Activated CD4-positive, alpha-beta T cell treated with anti-CD3 and anti-CD28 coated beads, Interleukin-2, amount 10 ng/mL, durations not matched to agents 7 days and 5 days (primary cell): Measurements from ENCODE around the gene HDAC4. TPM values are rescaled to one million over a fixed set of nuclear protein-coding genes. Genes with fewer than 3 reads are reported as not detected.
A peak's percentile ranks its signal among the peaks of the same experiment; 100 is the strongest.

ENCODE experiments used
- CTCF ChIA-PET: fragments of 350-600 bp; sonication (Branson Sonifier 250); formaldehyde crosslinking; loops from one replicate; lab custom pipeline; 2021; ENCODE audit warnings: antibody characterized with exemption; lab: Charles Lee
- POLR2A ChIA-PET: fragments of 350-600 bp; sonication (Branson Sonifier 250); formaldehyde crosslinking; loops from one replicate; lab custom pipeline; 2021; ENCODE audit warnings: antibody characterized with exemption; lab: Charles Lee
- DNase-seq: peaks from one replicate; pipeline ENCODE4 v3.0.0-alpha.2; 2020
- H3K27ac Mint-ChIP-seq: one replicate; pipeline ENCODE4 v1.8.0; 2021; ENCODE audit warnings: mild to moderate bottlenecking, moderate library complexity, mixed read lengths
- H3K27me3 Mint-ChIP-seq: one replicate; pipeline ENCODE4 v1.8.0; 2021; ENCODE audit warnings: mixed read lengths
- H3K36me3 Mint-ChIP-seq: one replicate; pipeline ENCODE4 v1.8.0; 2021; ENCODE audit warnings: low read depth, mixed read lengths
- H3K4me1 Mint-ChIP-seq: one replicate; pipeline ENCODE4 v1.8.0; 2021; ENCODE audit warnings: mixed read lengths
- H3K4me3 Mint-ChIP-seq: one replicate; pipeline ENCODE4 v1.8.0; 2021; ENCODE audit warnings: mild to moderate bottlenecking, moderate library complexity, mixed read lengths
- H3K9me3 Mint-ChIP-seq: one replicate; pipeline ENCODE4 v1.8.0; 2021; ENCODE audit warnings: mixed read lengths
- total RNA-seq, 2 experiments: library from RNA; stranded (reverse); gene quantifications; one replicate each; pipeline ENCODE4 v1.2.3, GENCODE V29; 2021

HDAC4 gene
- total RNA-seq, 2 experiments from 2014 or later = 57.1 to 68.4 TPM

- Mint-ChIP-seq H3K4me3 (no peak overlapping the region), H3K4me1 (peaks cover 28% of the 10 kb centered on the region), H3K27ac (peak overlapping the region; percentile 23), H3K9me3 (no peaks in the 10 kb centered on the region), H3K36me3 (peaks cover 13% of the 10 kb centered on the region), H3K27me3 (no peaks in the 10 kb centered on the region)
- POLR2A ChIA-PET = no interaction called here
- CTCF ChIA-PET = no interaction called here
- no peak for DNase-seq
These were observed 35.6 kb downstream of the HDAC4 start for GRCh38 chr2:239365071-239365781.

GRCh38 chr2:239363946-239364637 is 36.7 kb downstream of the HDAC4 start:
- Mint-ChIP-seq H3K27ac (no peak overlapping the region), H3K9me3 (no peaks in the 10 kb centered on the region), H3K4me1 (peaks cover 26% of the 10 kb centered on the region), H3K27me3 (no peaks in the 10 kb centered on the region), H3K36me3 (peaks cover 8% of the 10 kb centered on the region), H3K4me3 (no peak overlapping the region)
- ChIA-PET POLR2A (no interaction called here), CTCF (no interaction called here)
- peak; percentile 23 for DNase-seq

DNA sequence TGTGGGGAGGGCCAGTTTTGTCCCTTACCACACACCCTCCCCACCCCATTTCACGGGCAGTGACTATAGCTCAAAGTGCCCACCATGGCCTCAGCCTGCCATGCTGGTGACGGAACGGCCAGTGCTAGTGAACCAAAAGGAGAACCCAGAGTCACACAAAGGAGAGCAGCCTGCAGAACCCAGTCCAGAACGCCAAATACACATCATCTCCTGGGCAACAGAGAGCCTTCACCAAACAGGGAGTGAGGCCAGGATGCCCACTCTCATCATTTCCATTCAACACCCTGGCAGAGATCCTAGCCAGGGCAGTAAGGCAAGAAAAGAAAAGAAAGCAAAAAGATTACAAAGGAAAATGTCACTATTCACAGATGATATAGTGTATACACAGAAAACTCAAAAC is 38.3 kb downstream of the HDAC4 start:
- DNase-seq = no peak
- POLR2A ChIA-PET = no interaction called here
- Mint-ChIP-seq H3K27me3 (no peaks in the 10 kb centered on the region), H3K27ac (no peak overlapping the region), H3K9me3 (no peaks in the 10 kb centered on the region), H3K4me1 (peaks cover 25% of the 10 kb centered on the region), H3K4me3 (no peak overlapping the region), H3K36me3 (peaks cover 14% of the 10 kb centered on the region)
- CTCF ChIA-PET = interaction anchor here (1.3 kb wide), 1 partner anchor 218 kb away, joined by 3 read pairs; no protein-coding TSS in a partner anchor

GRCh38 chr2:239361311-239361642 is 39.5 kb downstream of the HDAC4 start:
- no peak overlapping the region for H3K4me3 Mint-ChIP-seq
- H3K27me3 Mint-ChIP-seq = no peaks in the 10 kb centered on the region
- no peak for DNase-seq
- H3K4me1 Mint-ChIP-seq = peaks cover 23% of the 10 kb centered on the region
- H3K9me3 Mint-ChIP-seq = no peaks in the 10 kb centered on the region
- no peak overlapping the region for H3K27ac Mint-ChIP-seq
- POLR2A ChIA-PET = no interaction called here
- peaks cover 20% of the 10 kb centered on the region for H3K36me3 Mint-ChIP-seq
- CTCF ChIA-PET = interaction anchor here (1.3 kb wide), 1 partner anchor 217 kb away, joined by 3 read pairs; no protein-coding TSS in a partner anchor

GRCh38 chr2:239360421-239361310 is 40.2 kb downstream of the HDAC4 start:
- peaks cover 23% of the 10 kb centered on the region for H3K36me3 Mint-ChIP-seq
- no peak for DNase-seq
- H3K27me3 Mint-ChIP-seq = no peaks in the 10 kb centered on the region
- H3K4me1 Mint-ChIP-seq = peaks cover 23% of the 10 kb centered on the region
- ChIA-PET POLR2A (no interaction called here), CTCF (no interaction called here)
- H3K4me3 Mint-ChIP-seq = no peak overlapping the region
- H3K9me3 Mint-ChIP-seq = peaks cover 3% of the 10 kb centered on the region
- no peak overlapping the region for H3K27ac Mint-ChIP-seq

DNA sequence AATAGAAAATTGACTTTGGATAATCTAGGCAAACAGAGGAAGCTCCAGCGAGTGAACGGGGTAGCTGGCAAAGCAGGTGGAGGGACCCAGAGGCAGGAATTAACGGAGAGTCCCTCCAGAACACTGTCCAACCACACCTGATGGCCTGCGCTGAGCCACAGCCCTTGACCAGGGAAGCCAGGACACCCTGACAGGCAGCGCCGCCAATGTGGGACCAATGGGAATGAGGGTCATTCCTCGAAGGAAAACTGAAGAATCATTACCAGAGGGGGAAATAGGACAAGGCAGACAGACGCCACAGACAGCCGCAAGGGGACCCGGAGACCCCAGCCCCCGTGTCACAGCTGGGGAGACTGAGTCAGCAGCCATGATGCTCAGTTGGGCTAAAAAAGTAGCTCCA is 40.8 kb downstream of the HDAC4 start:
- ChIA-PET CTCF (no interaction called here), POLR2A (no interaction called here)
- no peak overlapping the region for H3K27ac Mint-ChIP-seq
- peaks cover 18% of the 10 kb centered on the region for H3K4me1 Mint-ChIP-seq
- H3K9me3 Mint-ChIP-seq = peaks cover 8% of the 10 kb centered on the region
- H3K36me3 Mint-ChIP-seq = peaks cover 24% of the 10 kb centered on the region
- H3K27me3 Mint-ChIP-seq = no peaks in the 10 kb centered on the region
- H3K4me3 Mint-ChIP-seq = no peak overlapping the region
- no peak for DNase-seq

- ChIA-PET POLR2A (no interaction called here), CTCF (no interaction called here)
- H3K9me3 Mint-ChIP-seq = peaks cover 14% of the 10 kb centered on the region
- DNase-seq = no peak
- peaks cover 26% of the 10 kb centered on the region for H3K36me3 Mint-ChIP-seq
- peaks cover 14% of the 10 kb centered on the region for H3K4me1 Mint-ChIP-seq
- H3K27me3 Mint-ChIP-seq = no peaks in the 10 kb centered on the region
- no peak overlapping the region for H3K4me3 Mint-ChIP-seq
- no peak overlapping the region for H3K27ac Mint-ChIP-seq
These were observed 41.5 kb downstream of the HDAC4 start for GRCh38 chr2:239359196-239359912.

DNA sequence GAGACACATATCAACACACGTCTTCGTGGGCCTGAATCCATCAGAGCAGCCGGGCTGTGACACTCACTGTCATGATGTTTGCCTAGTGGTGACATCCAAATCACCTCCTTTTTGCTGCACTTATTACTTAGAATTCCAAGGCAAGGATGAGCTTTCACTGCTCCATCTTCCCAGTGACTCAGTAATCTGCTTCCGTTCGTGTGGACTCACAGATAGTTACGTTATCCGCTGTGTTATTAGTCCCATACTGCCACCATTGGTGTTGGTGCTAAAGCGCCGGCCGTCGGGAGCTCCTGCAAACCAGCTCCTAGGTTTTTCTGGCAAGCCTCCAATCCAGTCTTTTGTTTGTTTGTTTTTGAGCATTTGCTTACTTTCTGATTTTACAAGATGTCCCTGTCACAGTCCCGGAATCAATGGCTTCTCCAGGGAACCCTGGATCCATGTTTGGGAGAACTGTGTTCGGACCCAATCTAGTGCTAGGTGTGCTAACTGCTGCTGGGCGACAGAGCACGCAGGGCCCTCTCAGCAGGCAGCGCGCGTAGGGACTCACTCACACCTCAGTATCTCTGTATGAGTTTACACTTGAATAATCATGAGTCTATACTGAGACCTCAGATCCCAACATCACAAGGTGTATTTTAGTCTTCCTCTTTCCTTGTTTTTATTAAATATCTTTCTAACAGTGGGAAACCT is 42.6 kb downstream of the HDAC4 start:
- DNase-seq = no peak
- no peaks in the 10 kb centered on the region for H3K27me3 Mint-ChIP-seq
- peaks cover 30% of the 10 kb centered on the region for H3K36me3 Mint-ChIP-seq
- ChIA-PET CTCF (no interaction called here), POLR2A (no interaction called here)
- H3K4me3 Mint-ChIP-seq = no peak overlapping the region
- peaks cover 18% of the 10 kb centered on the region for H3K9me3 Mint-ChIP-seq
- peaks cover 4% of the 10 kb centered on the region for H3K4me1 Mint-ChIP-seq
- H3K27ac Mint-ChIP-seq = no peak overlapping the region

DNA sequence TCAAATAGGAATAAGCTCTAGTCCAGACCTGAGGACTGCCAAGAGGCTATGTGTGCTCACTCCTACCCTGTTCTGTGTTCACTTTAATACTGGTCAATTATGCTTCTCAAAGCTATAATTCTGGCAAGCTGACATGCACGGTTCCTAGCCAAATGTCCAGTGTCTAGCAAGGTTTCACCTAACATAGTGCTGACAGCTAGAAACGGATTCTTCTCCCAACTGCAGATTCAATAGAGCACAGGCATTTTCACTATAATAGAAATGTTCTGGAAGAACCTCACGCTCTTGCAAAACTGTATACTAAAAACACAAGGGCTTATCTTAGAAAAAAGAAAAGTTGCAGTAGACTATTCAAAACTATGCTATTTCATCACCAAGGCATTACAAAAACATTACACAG is 45.1 kb downstream of the HDAC4 start:
- Mint-ChIP-seq H3K4me1 (no peaks in the 10 kb centered on the region), H3K27me3 (no peaks in the 10 kb centered on the region), H3K27ac (no peak overlapping the region), H3K4me3 (no peak overlapping the region), H3K9me3 (peaks cover 18% of the 10 kb centered on the region), H3K36me3 (peaks cover 46% of the 10 kb centered on the region)
- CTCF ChIA-PET = interaction anchor here (1.1 kb wide), 1 partner anchor 27 kb away, joined by 3 read pairs; no protein-coding TSS in a partner anchor
- POLR2A ChIA-PET = no interaction called here
- DNase-seq = no peak

- no peaks in the 10 kb centered on the region for H3K4me1 Mint-ChIP-seq
- CTCF ChIA-PET = interaction anchor here (1.5 kb wide), 1 partner anchor 32 kb away, joined by 3 read pairs; no protein-coding TSS in a partner anchor
- no peak overlapping the region for H3K27ac Mint-ChIP-seq
- H3K36me3 Mint-ChIP-seq = peaks cover 46% of the 10 kb centered on the region
- peaks cover 18% of the 10 kb centered on the region for H3K9me3 Mint-ChIP-seq
- POLR2A ChIA-PET = no interaction called here
- H3K4me3 Mint-ChIP-seq = no peak overlapping the region
- H3K27me3 Mint-ChIP-seq = no peaks in the 10 kb centered on the region
- DNase-seq = no peak
These were observed 45.7 kb downstream of the HDAC4 start for GRCh38 chr2:239355139-239355538.

DNA sequence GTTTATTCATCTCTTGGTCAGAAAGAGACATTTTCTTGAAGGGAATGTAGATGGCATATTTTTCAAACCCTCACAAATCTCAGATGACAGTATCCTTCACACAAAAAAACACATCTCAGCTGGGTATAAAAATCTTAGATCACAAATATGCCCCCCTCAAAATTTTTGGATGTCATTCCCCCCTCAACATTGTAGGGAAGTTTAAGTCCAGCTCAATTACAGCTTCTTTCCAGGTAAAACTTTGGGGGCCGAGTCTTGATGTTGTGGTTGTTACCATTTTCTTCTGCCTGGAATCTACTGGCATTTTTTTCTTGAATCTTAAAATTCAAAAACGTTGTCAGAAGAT is 46.1 kb downstream of the HDAC4 start:
- CTCF ChIA-PET = interaction anchor here (1.5 kb wide), 1 partner anchor 32 kb away, joined by 3 read pairs; no protein-coding TSS in a partner anchor
- POLR2A ChIA-PET = no interaction called here
- Mint-ChIP-seq H3K9me3 (peaks cover 18% of the 10 kb centered on the region), H3K4me3 (no peak overlapping the region), H3K36me3 (peaks cover 46% of the 10 kb centered on the region), H3K27ac (no peak overlapping the region), H3K4me1 (no peaks in the 10 kb centered on the region), H3K27me3 (no peaks in the 10 kb centered on the region)
- DNase-seq = no peak
